NT2/D1 (cell line): ENCODE results near the gene NOTCH1.

Experiments used
- YY1 ChIP-seq: IDR thresholded peaks from 2 replicates; pipeline ENCODE4 v1.6.1; 2011; ENCODE audit not compliant: insufficient read length, insufficient read depth
- ZNF274 ChIP-seq: IDR thresholded peaks from 2 replicates; pipeline ENCODE4 v1.6.1; 2011; ENCODE audit warnings: mild to moderate bottlenecking, low read depth, low read length

DNA sequence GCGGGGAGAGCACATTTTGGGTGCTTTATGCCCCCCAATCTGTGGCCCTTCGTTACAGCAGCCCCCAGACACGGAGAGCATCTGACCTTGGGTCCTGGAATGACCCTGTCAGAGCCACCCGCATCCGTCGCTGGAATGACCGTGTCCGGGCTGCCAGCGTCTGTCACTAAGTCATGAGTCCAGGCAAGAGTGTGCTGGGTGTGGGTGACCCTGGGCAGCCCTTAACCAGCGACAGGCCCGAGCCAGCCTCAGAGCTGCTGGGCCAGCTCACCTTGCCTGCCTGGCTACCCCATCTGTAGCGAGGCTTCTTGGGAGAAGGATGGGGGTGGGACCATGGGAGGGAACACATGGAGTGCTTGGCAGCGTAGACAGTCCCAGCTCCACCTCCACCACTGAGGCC lies 46.8 kb upstream of the NOTCH1 start:
- TF ChIP-seq YY1 (no peak), ZNF274 (no peak)
